GM19023 (cell line): Measurements from ENCODE around the gene ZC3H7B.
"Not testable (repeated sequence)": the region's sequence is repeated elsewhere in the genome, so short reads cannot be mapped to it uniquely, and the experiment has no call there.

ENCODE experiments used
- ATAC-seq: cut with Tn5 transposase; IDR thresholded peaks from one replicate; pipeline ENCODE4 v1.9.1; 2021; ENCODE audit warnings: mild to moderate bottlenecking, moderate library complexity; ENCODE audit not compliant: unreplicated experiment

Gene ZC3H7B

DNA sequence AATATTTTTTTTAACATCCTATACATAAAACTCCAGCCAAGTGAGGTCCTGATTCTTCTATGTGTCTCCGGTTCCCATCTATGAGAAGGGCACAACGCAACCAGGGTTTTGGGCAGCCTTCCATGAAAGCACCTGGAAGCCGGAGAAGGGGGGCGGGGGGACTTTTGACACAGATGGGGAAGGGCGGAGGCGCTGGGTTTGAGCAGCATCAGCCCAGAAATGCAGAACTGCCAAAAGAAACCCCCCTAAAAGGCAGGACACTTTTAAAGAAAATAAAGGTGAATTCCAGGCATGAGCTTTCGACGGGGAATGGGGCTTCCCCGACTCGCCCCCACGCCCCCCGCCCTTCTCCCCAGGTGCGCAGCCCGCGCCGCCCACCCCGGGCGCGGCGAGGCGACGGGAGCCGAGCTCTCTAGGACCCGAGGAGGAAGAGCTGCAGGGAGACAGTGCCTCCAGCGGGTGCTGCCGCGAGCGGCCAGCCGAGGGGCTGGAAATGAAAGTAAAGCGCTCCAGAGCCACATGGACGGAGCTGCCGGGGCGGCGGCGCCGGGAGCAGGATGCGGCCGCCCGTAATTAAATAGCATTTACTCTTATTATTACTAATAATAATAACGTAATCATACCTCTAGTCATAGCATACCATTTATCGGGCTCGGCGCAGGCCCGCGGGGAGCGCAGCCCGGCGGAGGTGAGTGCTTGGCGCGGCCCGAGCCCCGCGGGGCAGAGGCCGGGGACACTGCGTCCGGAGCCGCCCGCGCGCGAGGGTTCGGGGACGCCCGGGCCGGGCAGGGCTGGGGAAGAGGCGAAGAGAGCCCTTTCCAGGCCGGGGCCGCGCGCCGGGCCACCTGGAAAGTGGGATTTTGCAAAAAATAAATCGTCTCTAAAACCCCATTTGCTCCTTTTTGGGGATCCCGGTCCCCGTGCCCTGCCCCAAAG, at the start of gene ZC3H7B:
Gene ZC3H7B (plus strand): TSS at position 441 of the 936 bp plus-strand sequence. CDS start 19,136 bp downstream, outside the sequence.
- peak; percentile 87 for ATAC-seq

GRCh38 chr22:41252365-41252764, 49.0 kb upstream of the ZC3H7B start:
- ATAC-seq = no peak

GRCh38 chr22:41254230-41254629, 47.1 kb upstream of the ZC3H7B start:
- ATAC-seq = no peak

GRCh38 chr22:41256254-41257253, 44.8 kb upstream of the ZC3H7B start:
- ATAC-seq = no peak

DNA sequence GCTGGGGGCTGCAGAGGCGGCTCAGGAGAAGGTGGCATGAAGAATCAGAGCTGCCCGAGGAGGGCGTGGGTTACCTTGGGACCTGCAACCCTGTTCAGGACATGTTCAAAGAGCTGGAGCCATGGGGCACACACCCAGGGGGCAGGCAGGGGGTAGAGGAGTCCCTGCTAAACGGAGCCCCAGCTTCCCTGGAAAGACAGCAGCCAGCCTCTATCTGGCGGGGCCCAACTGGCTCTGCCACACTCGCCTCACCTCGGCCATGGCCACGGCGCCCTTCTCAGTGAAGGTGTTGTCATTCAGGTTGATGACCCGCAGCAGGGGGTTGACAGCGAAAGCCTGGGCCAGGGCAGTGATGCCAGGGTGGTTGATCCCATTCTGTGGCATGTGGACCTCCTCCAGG, 43.6 kb upstream of the ZC3H7B start:
- no peak for ATAC-seq

GRCh38 chr22:41259756-41260155, 41.6 kb upstream of the ZC3H7B start:
- not testable (repeated sequence) for ATAC-seq

GRCh38 chr22:41260871-41261270, 40.5 kb upstream of the ZC3H7B start:
- no peak for ATAC-seq

DNA sequence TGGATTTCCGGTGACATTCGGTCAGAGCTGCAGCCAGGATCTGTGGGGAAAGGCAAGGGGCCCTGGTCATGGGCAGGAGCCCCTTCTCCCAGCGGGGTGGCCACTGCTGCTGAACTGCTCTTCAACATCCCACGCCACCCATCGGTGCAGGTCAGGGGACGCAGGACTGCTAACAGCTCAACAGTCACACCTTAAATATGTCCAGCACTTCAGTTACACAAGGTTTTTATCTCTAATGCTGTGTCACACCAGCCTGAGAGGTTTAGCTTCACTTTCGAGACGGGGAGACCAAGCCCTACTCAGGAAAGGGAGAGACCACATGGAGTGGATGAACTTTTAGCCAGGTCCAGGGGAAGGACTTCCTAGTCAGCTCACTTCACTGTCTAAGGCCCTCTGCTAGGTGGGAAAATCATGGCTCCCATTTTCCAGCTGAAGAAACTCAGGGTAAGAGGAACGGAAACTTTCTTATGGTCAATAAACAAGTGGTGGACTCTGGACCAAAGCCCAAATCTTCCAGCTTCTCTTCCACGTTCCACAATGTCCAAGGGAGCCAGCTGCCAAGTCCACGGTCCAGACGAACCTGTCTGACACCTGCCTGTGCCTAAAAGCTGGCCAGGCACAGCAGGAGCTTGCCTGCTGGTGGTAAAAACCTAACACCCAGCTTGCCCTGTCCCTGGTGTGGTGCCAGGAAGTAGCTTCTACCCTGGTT, 39.6 kb upstream of the ZC3H7B start:
- ATAC-seq = no peak

- ATAC-seq = no peak
Measured at GRCh38 chr22:41262250-41262765, 39.0 kb upstream of the ZC3H7B start.

GRCh38 chr22:41263704-41264103, 37.6 kb upstream of the ZC3H7B start:
- no peak for ATAC-seq

- ATAC-seq = no peak
Measured at GRCh38 chr22:41264408-41264941, 36.9 kb upstream of the ZC3H7B start.

GRCh38 chr22:41267958-41268357, 33.4 kb upstream of the ZC3H7B start:
- no peak for ATAC-seq

- ATAC-seq = no peak
Measured at GRCh38 chr22:41271787-41272186, 29.5 kb upstream of the ZC3H7B start.

DNA sequence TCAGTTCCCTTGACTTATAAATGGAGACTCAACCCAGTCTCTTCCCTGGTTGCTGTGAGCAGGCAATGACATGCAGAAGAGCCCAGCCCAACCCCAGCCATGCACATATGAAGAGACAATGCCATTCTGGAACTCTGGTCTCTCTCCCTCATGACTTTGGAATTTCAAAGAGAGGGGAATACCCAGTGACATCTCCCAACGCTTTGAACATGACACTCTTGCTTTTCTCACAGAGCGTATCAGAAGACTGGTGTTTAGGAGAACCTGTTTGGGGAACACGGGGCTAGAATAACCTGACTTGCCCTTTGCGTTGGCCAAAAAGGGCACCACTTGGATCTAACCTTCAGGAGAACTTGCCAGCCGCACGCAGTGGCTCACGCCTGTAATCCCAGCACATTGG, 28.2 kb upstream of the ZC3H7B start:
- ATAC-seq = no peak

GRCh38 chr22:41274856-41275255, 26.5 kb upstream of the ZC3H7B start:
- ATAC-seq = no peak

- ATAC-seq = no peak
Measured at GRCh38 chr22:41280065-41280464, 21.3 kb upstream of the ZC3H7B start.

- no peak for ATAC-seq
Measured at GRCh38 chr22:41280854-41281253, 20.5 kb upstream of the ZC3H7B start.

- ATAC-seq = no peak
Measured at GRCh38 chr22:41284465-41284864, 16.9 kb upstream of the ZC3H7B start.

- peak; percentile 10 for ATAC-seq
Measured at GRCh38 chr22:41285441-41285819, 15.9 kb upstream of the ZC3H7B start.
